ENCODE results near the gene NOL4L. TPM values are rescaled to one million over a fixed set of nuclear protein-coding genes. Genes with fewer than 3 reads are reported as not detected.
A peak's percentile ranks its signal among the peaks of the same experiment; 100 is the strongest.

Gene NOL4L
- total RNA-seq, 1 donor from 2014 or later = 30.5 TPM

DNA sequence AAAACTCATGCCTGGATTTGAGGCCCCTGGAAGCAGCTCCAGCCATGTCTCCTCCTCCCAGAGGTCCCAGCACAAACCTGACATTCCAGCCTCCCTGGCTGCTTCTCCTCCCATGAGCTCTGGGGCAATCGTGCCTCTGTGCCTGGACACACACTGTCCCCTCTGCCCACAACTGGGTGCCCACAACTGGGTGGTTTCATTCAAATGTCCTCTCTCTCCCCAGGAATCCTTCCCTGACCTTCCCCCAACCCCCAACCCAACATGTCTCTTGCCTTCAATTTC is 37.4 kb downstream of the NOL4L start:
- DNase-seq (ENCODE audit: extremely low spot score, unreplicated experiment) = no peak
- no peaks in the 10 kb centered on the region for H3K9me3 Mint-ChIP-seq (ENCODE audit: unreplicated experiment)
- peak overlapping the region; percentile 18 for H3K27ac Mint-ChIP-seq (ENCODE audit: unreplicated experiment)

GRCh38 chr20:32546918-32547752 is 38.0 kb downstream of the NOL4L start:
- TF ChIP-seq, protein P1, sequence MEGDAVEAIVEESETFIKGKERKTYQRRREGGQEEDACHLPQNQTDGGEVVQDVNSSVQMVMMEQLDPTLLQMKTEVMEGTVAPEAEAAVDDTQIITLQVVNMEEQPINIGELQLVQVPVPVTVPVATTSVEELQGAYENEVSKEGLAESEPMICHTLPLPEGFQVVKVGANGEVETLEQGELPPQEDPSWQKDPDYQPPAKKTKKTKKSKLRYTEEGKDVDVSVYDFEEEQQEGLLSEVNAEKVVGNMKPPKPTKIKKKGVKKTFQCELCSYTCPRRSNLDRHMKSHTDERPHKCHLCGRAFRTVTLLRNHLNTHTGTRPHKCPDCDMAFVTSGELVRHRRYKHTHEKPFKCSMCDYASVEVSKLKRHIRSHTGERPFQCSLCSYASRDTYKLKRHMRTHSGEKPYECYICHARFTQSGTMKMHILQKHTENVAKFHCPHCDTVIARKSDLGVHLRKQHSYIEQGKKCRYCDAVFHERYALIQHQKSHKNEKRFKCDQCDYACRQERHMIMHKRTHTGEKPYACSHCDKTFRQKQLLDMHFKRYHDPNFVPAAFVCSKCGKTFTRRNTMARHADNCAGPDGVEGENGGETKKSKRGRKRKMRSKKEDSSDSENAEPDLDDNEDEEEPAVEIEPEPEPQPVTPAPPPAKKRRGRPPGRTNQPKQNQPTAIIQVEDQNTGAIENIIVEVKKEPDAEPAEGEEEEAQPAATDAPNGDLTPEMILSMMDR (IDR thresholded peaks at IDR 0.05) = no peak
- H3K27ac Mint-ChIP-seq (ENCODE audit: unreplicated experiment) = peak overlapping the region; percentile 18
- no peaks in the 10 kb centered on the region for H3K9me3 Mint-ChIP-seq (ENCODE audit: unreplicated experiment)
- H3K4me1 Mint-ChIP-seq (ENCODE audit: unreplicated experiment) = peaks cover 47% of the 10 kb centered on the region
- no peak for DNase-seq (ENCODE audit: extremely low spot score, unreplicated experiment)
- no peaks in the 10 kb centered on the region for H3K27me3 Mint-ChIP-seq (ENCODE audit: unreplicated experiment)
- H3K4me3 Mint-ChIP-seq (ENCODE audit: unreplicated experiment) = no peak overlapping the region
- H3K36me3 Mint-ChIP-seq (ENCODE audit: unreplicated experiment) = peaks cover 2% of the 10 kb centered on the region

More for the DNA sequence above, 37.4 kb downstream of the NOL4L start:
- H3K4me1 Mint-ChIP-seq (ENCODE audit: unreplicated experiment) = peaks cover 49% of the 10 kb centered on the region
- H3K27me3 Mint-ChIP-seq (ENCODE audit: unreplicated experiment) = no peaks in the 10 kb centered on the region
- TF ChIP-seq, protein P1 (IDR thresholded peaks at IDR 0.05) = no peak
- H3K4me3 Mint-ChIP-seq (ENCODE audit: unreplicated experiment) = no peak overlapping the region
- H3K36me3 Mint-ChIP-seq (ENCODE audit: unreplicated experiment) = peaks cover 2% of the 10 kb centered on the region

DNA sequence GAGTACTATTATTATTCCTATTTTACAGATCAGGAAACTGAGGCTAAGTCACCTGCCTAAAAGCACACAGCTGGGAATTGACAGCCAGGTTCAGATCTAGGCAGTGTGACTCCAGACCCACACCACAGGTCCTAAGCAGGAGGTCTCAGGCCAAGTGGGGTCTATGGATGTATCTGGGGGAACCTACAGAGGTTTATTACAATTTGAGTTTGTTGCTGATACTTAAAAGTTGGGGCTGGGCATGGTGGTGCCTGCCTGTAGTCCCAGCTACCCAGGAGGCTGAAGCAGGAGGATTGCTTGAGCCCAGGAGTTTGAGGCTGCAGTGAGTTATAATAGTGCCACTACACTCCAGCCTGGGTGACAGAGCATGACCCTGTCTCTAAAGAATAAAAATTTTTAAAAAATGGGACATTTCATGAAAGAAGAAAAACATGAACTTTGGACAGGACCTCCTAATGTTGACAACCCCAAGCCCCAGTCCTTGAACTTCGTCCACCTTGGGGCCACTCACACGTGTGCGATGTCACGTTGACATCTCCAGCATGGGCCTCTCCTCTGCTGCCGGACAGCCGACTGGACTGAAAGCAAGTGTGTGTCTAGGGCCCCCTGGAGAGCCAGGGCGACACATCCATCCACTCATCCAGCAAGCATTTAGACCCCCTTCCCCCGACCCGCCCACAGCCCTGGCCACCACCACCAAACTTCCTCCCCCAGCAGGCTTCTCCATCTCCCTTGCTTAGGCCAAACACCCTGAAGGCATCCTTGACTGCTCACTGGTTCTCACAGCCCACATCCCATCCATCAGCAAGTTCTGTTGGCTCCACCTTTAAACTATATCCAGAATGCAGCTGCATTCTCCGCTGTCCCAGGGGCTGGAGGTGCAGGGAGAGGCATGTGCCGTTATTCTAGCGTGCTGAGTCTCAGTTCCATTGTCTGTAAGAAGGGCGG is 40.0 kb downstream of the NOL4L start:
- TF ChIP-seq, protein P1 (IDR thresholded peaks at IDR 0.05) = no peak
- no peak for DNase-seq (ENCODE audit: extremely low spot score, unreplicated experiment)
- peak overlapping the region; percentile 46 for H3K4me3 Mint-ChIP-seq (ENCODE audit: unreplicated experiment)
- no peaks in the 10 kb centered on the region for H3K27me3 Mint-ChIP-seq (ENCODE audit: unreplicated experiment)
- peaks cover 2% of the 10 kb centered on the region for H3K36me3 Mint-ChIP-seq (ENCODE audit: unreplicated experiment)
- H3K9me3 Mint-ChIP-seq (ENCODE audit: unreplicated experiment) = no peaks in the 10 kb centered on the region
- H3K4me1 Mint-ChIP-seq (ENCODE audit: unreplicated experiment) = peaks cover 53% of the 10 kb centered on the region
- H3K27ac Mint-ChIP-seq (ENCODE audit: unreplicated experiment) = peak overlapping the region; percentile 88

- H3K4me1 Mint-ChIP-seq (ENCODE audit: unreplicated experiment) = peaks cover 62% of the 10 kb centered on the region
- no peaks in the 10 kb centered on the region for H3K27me3 Mint-ChIP-seq (ENCODE audit: unreplicated experiment)
- peak overlapping the region; percentile 88 for H3K27ac Mint-ChIP-seq (ENCODE audit: unreplicated experiment)
Measured at GRCh38 chr20:32544260-32544722, 40.8 kb downstream of the NOL4L start.

More at GRCh38 chr20:32544260-32544722, 40.8 kb downstream of the NOL4L start:
- H3K9me3 Mint-ChIP-seq (ENCODE audit: unreplicated experiment) = no peaks in the 10 kb centered on the region
- DNase-seq (ENCODE audit: extremely low spot score, unreplicated experiment) = no peak
- TF ChIP-seq, protein P1 (IDR thresholded peaks at IDR 0.05) = no peak
- no peak overlapping the region for H3K4me3 Mint-ChIP-seq (ENCODE audit: unreplicated experiment)
- H3K36me3 Mint-ChIP-seq (ENCODE audit: unreplicated experiment) = no peaks in the 10 kb centered on the region
